SIG-M5 treated with dmso at 0.1 percent for 504 hours (cell line): ENCODE measurements around the gene ANGPTL2.
"Not testable (repeated sequence)": the region's sequence is repeated elsewhere in the genome, so short reads cannot be mapped to it uniquely, and the experiment has no call there.

ENCODE experiments used
- DNase-seq: peaks from one replicate; lab custom pipeline; 2025; ENCODE audit not compliant: unreplicated experiment; lab: John Stamatoyannopoulos, UW

The ANGPTL2 gene, protein sequence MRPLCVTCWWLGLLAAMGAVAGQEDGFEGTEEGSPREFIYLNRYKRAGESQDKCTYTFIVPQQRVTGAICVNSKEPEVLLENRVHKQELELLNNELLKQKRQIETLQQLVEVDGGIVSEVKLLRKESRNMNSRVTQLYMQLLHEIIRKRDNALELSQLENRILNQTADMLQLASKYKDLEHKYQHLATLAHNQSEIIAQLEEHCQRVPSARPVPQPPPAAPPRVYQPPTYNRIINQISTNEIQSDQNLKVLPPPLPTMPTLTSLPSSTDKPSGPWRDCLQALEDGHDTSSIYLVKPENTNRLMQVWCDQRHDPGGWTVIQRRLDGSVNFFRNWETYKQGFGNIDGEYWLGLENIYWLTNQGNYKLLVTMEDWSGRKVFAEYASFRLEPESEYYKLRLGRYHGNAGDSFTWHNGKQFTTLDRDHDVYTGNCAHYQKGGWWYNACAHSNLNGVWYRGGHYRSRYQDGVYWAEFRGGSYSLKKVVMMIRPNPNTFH

GRCh38 chr9:127122176-127123063 is at the start of gene ANGPTL2:
Gene ANGPTL2, minus strand, starts transcription at chr9:127122635. Its CDS starts 13,904 bp downstream, at chr9:127108731.
- DNase-seq = no peak

- not testable (repeated sequence) for DNase-seq
Observed at GRCh38 chr9:127171348-127171747, 48.9 kb upstream of the ANGPTL2 start.

GRCh38 chr9:127170652-127171051 is 48.2 kb upstream of the ANGPTL2 start:
- DNase-seq = no peak

DNA sequence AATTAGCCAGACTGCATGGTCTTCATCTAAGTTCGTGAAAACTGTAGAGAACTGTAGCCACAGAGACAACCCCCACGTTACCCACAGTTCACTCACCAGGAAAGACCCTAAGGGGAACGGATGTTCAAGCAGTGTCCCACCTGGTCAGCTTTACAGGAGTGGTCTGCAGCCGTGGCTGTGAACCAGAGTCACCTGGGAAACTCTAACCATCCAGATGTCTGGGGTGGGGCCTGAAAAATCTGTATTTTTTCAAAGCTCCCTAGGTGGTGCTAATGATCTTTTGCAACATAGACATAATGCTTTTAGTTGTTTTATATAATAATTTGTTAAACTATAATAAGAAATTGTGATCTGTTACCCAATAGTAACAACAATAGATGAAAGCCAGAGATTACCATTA is 47.7 kb upstream of the ANGPTL2 start:
- DNase-seq = no peak

GRCh38 chr9:127169575-127169883 is 47.1 kb upstream of the ANGPTL2 start:
- DNase-seq = no peak

- no peak for DNase-seq
Observed at GRCh38 chr9:127168756-127169574, 46.5 kb upstream of the ANGPTL2 start.

- no peak for DNase-seq
Observed at GRCh38 chr9:127167560-127168326, 45.3 kb upstream of the ANGPTL2 start.

GRCh38 chr9:127166651-127167524 is 44.5 kb upstream of the ANGPTL2 start:
- no peak for DNase-seq

GRCh38 chr9:127166111-127166510 is 43.7 kb upstream of the ANGPTL2 start:
- DNase-seq = peak; percentile 6

GRCh38 chr9:127165116-127165515 is 42.7 kb upstream of the ANGPTL2 start:
- DNase-seq = no peak

- peak; percentile 81 for DNase-seq
Observed at GRCh38 chr9:127163409-127163808, 41.0 kb upstream of the ANGPTL2 start.

DNA sequence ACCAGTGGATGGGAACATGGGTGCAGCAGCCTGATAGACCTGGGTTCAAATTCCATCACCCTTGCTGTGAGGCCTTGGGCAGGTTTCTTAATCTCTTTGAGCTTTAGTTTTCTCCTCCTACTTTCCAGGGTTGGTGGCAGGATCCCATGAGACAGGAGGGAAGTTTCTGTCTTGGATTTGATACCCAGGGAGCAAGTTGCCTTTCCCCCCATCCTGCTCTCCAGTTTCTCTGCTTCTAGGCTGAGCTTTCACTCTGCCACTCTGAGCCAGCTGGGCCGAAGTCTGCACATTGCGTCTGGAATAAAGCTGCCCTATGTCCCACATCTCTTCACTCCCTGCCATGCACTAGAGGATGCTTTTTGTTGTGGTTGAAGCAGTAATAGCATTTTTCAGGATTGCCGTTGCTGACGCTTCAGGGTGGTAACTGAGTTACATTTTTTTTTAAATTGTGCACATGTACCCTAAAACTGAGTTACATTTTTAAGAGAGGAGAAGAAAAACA is 40.5 kb upstream of the ANGPTL2 start:
- no peak for DNase-seq

DNA sequence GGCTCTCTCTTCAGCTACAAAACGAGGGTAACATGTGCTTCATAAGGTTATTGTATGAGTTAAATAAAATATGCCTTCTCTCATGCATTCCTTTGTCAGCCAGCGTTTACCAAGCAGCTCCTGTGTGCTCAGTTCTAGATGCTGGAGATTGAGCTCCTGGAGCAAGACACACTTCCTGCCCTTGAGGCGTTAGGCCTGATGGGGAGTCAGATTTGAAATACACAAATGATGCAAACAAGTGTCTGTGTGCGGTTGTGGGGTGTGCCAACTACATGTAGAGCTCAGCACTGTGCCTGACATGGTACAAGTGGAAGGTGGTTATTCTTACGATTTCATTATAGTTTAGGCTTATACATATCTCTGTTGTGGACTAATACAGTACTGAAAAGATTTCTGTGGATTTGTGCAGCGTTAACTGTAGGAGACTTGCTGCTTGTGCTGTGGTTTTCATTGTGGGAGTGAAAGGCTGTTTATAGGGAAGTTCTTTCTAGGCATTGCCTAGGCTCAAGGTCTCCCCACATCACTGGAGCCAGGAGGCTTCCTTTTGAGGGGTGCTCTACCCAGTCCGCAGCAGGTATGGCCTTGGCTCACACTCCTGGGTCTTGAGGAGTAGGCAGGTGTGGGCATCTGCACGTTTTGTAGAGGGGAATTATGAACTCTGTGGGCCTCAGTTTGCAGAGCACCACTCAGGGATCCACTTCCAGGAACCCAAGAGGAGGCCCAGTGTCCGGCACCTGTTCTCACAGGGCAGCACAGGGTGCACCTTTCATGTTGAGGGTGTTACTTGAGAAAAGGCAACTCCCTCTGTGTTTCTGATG is 39.8 kb upstream of the ANGPTL2 start:
- peak; percentile 44 for DNase-seq

DNA sequence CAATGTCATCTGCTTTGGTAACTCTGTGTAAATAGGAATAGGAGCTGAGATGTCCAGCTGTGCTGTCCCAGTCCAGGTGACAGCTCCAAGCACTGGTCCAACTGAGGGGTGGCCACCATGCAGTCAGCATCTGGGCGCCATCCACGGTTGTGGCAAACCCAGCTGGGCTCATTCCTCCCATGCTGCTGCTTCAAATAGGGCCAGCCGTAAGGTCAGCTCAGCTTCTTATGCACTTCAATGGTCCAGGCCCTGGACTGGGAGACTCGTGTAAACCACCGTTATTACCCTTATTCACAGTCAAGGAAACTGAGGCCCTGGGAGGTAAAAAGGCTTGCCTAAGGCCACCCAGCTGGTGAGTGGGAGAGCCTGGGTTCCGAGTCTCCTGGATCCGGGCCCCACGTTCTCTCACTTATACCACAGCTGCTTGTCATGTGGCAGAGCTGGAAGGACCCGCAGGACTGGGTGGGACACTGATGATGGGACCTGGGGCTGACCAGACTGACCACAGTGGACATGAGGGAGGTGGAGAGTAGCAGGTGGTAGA is 38.7 kb upstream of the ANGPTL2 start:
- no peak for DNase-seq

DNA sequence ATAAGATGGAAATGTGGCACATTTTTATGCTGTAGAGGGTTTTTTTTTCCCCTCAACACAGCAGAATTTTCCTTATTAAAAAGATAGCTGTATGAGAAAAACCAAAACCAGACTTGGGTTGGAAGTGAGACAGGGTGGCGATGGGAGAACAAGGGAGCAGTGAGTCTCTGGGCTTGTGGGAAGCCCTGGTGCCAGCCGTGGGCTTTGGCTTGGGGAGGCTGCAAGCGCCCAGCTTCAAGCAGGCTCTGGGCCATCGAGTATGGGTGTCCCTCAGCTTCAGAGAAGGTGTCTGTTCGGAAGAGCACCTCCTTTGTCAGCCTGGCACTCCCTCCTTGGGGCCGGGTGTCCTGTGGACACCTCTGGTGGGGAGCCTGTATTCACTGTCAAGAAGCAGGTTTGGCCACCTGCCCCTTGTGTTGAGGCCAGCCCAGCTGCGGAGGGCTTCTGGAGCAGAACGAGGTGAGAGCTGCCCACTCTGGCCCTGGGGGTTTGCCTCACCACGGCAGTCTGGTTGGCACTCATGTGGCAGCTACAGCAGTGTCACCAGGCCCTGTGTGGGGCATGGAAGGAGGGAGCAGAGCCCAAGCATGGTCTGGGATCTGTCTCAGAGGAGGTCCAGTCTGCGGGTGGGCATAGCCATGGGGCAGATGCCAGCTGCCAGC is 37.6 kb upstream of the ANGPTL2 start:
- no peak for DNase-seq

GRCh38 chr9:127159325-127159801 is 36.9 kb upstream of the ANGPTL2 start:
- DNase-seq = no peak

- DNase-seq = no peak
Observed at GRCh38 chr9:127158786-127159324, 36.4 kb upstream of the ANGPTL2 start.
